Liver (tissue), 9 donors: ENCODE results near the gene FGF11. TPM values are rescaled to one million over a fixed set of nuclear protein-coding genes. Genes with fewer than 3 reads are reported as not detected.

ENCODE experiments used
- DNase-seq: peaks from one replicate; pipeline ENCODE4 v3.0.0-alpha.2; 2017; ENCODE audit warnings: low spot score
- H3K27ac ChIP-seq, 2 donors: one replicate each; pipeline ENCODE4 v1.7.0; 2013; ENCODE audit warnings: inconsistent platforms in 2 of 2, low read length in 2 of 2, control low read depth in 1 of 2, low read depth in 1 of 2, mild to moderate bottlenecking in 1 of 2
- H3K27me3 ChIP-seq, 4 donors: one replicate each; pipeline versions ENCODE4 v1.6.1 to v1.7.0; 2013; ENCODE audit warnings: low read length in 3 of 4, inconsistent platforms in 1 of 4, mild to moderate bottlenecking in 1 of 4, moderate library complexity in 1 of 4; ENCODE audit not compliant: control insufficient read depth in 4 of 4, insufficient read depth in 4 of 4
- H3K36me3 ChIP-seq, 4 donors: one replicate each; pipeline versions ENCODE4 v1.6.1 to v1.7.0; 2013; ENCODE audit warnings: low read length in 3 of 4, mild to moderate bottlenecking in 3 of 4, low read depth in 1 of 4, moderate library complexity in 1 of 4; ENCODE audit not compliant: control insufficient read depth in 4 of 4, insufficient read depth in 3 of 4
- H3K4me1 ChIP-seq, 4 donors: one replicate each; pipeline versions ENCODE4 v1.6.1 to v1.7.0; 2013; ENCODE audit warnings: low read length in 3 of 4, mild to moderate bottlenecking in 3 of 4, moderate library complexity in 1 of 4; ENCODE audit not compliant: control insufficient read depth in 4 of 4, insufficient read depth in 4 of 4
- H3K4me3 ChIP-seq, 3 donors: one replicate each; pipeline versions ENCODE4 v1.6.1 to v1.7.0; 2013; ENCODE audit warnings: low read length in 3 of 3, control low read depth in 1 of 3, low read depth in 1 of 3, mild to moderate bottlenecking in 1 of 3
- H3K9ac ChIP-seq, 2 donors: one replicate each; pipeline ENCODE4 v1.7.0; 2013; ENCODE audit warnings: low read length in 2 of 2, mild to moderate bottlenecking in 2 of 2, moderate library complexity in 2 of 2, control low read depth in 1 of 2, low read depth in 1 of 2
- H3K9me3 ChIP-seq, 4 donors: one replicate each; pipeline versions ENCODE4 v1.6.1 to v1.7.0; 2013; ENCODE audit warnings: low read length in 3 of 4; ENCODE audit not compliant: control insufficient read depth in 4 of 4
- EGR1 ChIP-seq, 2 donors: IDR thresholded peaks; 2 replicates each; pipeline ENCODE4 v1.6.1; 2016 to 2018; ENCODE audit warnings: antibody characterized with exemption in 2 of 2, low read depth in 2 of 2
- FOXA1 ChIP-seq: IDR thresholded peaks from 2 replicates; pipeline ENCODE4 v1.6.1; 2016; ENCODE audit warnings: antibody characterized with exemption
- FOXA2 ChIP-seq: IDR thresholded peaks from 2 replicates; pipeline ENCODE4 v1.6.1; 2016; ENCODE audit warnings: antibody characterized with exemption
- HNF4A ChIP-seq, 2 donors: conservative IDR thresholded peaks; 2 replicates each; pipeline ENCODE4 v1.6.1; 2016; ENCODE audit warnings: antibody characterized with exemption in 2 of 2, mild to moderate bottlenecking in 2 of 2
- HNF4G ChIP-seq: IDR thresholded peaks from 2 replicates; pipeline ENCODE4 v1.6.1; 2016; ENCODE audit warnings: antibody characterized with exemption
- JUND ChIP-seq, 2 donors: IDR thresholded peaks; 2 replicates each; pipeline ENCODE4 v1.6.1; 2016; ENCODE audit warnings: antibody characterized with exemption in 2 of 2
- RAD21 ChIP-seq, 2 donors: IDR thresholded peaks; 2 replicates each; pipeline ENCODE4 v1.6.1; 2016; ENCODE audit warnings: antibody characterized with exemption in 2 of 2, mild to moderate bottlenecking in 2 of 2
- RXRA ChIP-seq, 2 donors: IDR thresholded peaks; 2 replicates each; pipeline ENCODE4 v1.6.1; 2017 to 2018; ENCODE audit warnings: antibody characterized with exemption in 2 of 2, mild to moderate bottlenecking in 1 of 2
- SP1 ChIP-seq: IDR thresholded peaks from 2 replicates; pipeline ENCODE4 v1.6.1; 2018; ENCODE audit warnings: antibody characterized with exemption, mild to moderate bottlenecking
- TAF1 ChIP-seq: conservative IDR thresholded peaks from 2 replicates; pipeline ENCODE4 v1.6.1; 2016; ENCODE audit warnings: antibody characterized with exemption, mild to moderate bottlenecking
- YY1 ChIP-seq: IDR thresholded peaks from 2 replicates; pipeline ENCODE4 v1.6.1; 2016; ENCODE audit warnings: antibody characterized with exemption, mild to moderate bottlenecking
- WGBS: extraction: QIAGEN DNeasy Blood & Tissue Kit; methylation state at CpG from one replicate; pipeline ENCODE4 v1.1.7; 2013; 5-methylcytosine and 5-hydroxymethylcytosine counted together
- polyA plus RNA-seq, 2 donors: library from polyadenylated mRNA; stranded (reverse) in 1 of 2; unstranded in 1 of 2; fragments of 200-250 nt in 1 of 2; fragments of >200 nt in 1 of 2; fragmentation: Nextera tagmentation in 1 of 2; extraction: Ambion mirVana in 1 of 2; gene quantifications; one replicate each; pipeline versions ENCODE4 v1.2.1 to v1.2.3, GENCODE V29; 2013 to 2015
- total RNA-seq, 2 donors: library from RNA; depleted of rRNA; stranded (reverse); fragments of >200 nt; gene quantifications; one replicate each; pipeline ENCODE4 v1.2.3, GENCODE V29; 2014
- TF ChIP-seq, protein P1 (sequence below): IDR thresholded peaks from 2 replicates; pipeline ENCODE4 v1.6.1; 2016; ENCODE audit warnings: antibody characterized with exemption, mild to moderate bottlenecking
- TF ChIP-seq, protein P2 (sequence below): IDR thresholded peaks from 2 replicates; pipeline ENCODE4 v1.6.1; 2016; ENCODE audit warnings: antibody characterized with exemption
- TF ChIP-seq, protein P3 (sequence below): IDR thresholded peaks from 2 replicates; pipeline ENCODE4 v1.6.1; 2016; ENCODE audit warnings: antibody characterized with exemption
- TF ChIP-seq, protein P4 (sequence below): fragments of 150-350 bp; IDR thresholded peaks from 2 replicates; pipeline ENCODE4 v1.5.1; 2017; ENCODE audit warnings: improper control_type of control experiment, low read depth, low read length; ENCODE audit not compliant: missing input control
- TF ChIP-seq, protein P5 (sequence below): IDR thresholded peaks from 2 replicates; pipeline ENCODE4 v1.6.1; 2016; ENCODE audit warnings: antibody characterized with exemption
- donor health status: healthy.
- donor health status: healthy.
- donor health status: healthy.
- donor health status: healthy.
- donor health status: healthy.

FGF11 gene
- total and polyA plus RNA-seq, 4 donors, result 0.17 to 0.25 (median 0.20) TPM

DNA sequence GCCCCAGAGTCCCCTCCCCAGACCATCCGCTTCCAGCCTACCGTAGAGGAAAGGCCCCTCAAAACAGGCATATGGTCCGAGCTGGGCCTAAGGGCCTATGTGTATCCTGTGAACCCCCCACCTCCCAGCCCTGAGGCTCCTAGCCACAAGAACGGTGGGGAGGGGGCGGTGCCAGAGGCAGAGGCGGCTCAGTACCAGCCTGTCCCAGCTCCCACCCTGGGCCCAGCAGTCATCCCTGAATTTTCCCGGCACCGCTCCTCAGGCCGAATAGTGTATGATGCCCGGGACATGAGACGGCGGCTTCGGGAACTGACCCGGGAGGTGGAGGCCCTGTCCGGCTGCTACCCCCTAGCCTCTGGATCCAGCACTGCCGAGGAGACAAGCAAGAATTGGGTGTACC, 18.1 kb upstream of the FGF11 start:
- Histone ChIP-seq H3K4me1 (no peaks in the 10 kb centered on the region), H3K9ac (no peak overlapping the region), H3K36me3 (no peaks in the 10 kb centered on the region), H3K27me3 (no peaks in the 10 kb centered on the region), H3K4me3 (no peak overlapping the region), H3K27ac (no peak overlapping the region), H3K9me3 (no peaks in the 10 kb centered on the region)
- WGBS, result 95% methylated on average over 16 of the region's 16 CpGs
- no peak for DNase-seq
- TF ChIP-seq SP1 (no peak), FOXA1 (no peak), FOXA2 (no peak), YY1 (no peak), EGR1 (IDR thresholded peaks at IDR 0.05; ENCODE audit: low read depth in 2 of 2) (no peak), TAF1 (no peak), HNF4G (no peak), RAD21 (IDR thresholded peaks at IDR 0.05) (no peak), JUND (IDR thresholded peaks at IDR 0.05) (no peak)
- TF ChIP-seq, protein P1, sequence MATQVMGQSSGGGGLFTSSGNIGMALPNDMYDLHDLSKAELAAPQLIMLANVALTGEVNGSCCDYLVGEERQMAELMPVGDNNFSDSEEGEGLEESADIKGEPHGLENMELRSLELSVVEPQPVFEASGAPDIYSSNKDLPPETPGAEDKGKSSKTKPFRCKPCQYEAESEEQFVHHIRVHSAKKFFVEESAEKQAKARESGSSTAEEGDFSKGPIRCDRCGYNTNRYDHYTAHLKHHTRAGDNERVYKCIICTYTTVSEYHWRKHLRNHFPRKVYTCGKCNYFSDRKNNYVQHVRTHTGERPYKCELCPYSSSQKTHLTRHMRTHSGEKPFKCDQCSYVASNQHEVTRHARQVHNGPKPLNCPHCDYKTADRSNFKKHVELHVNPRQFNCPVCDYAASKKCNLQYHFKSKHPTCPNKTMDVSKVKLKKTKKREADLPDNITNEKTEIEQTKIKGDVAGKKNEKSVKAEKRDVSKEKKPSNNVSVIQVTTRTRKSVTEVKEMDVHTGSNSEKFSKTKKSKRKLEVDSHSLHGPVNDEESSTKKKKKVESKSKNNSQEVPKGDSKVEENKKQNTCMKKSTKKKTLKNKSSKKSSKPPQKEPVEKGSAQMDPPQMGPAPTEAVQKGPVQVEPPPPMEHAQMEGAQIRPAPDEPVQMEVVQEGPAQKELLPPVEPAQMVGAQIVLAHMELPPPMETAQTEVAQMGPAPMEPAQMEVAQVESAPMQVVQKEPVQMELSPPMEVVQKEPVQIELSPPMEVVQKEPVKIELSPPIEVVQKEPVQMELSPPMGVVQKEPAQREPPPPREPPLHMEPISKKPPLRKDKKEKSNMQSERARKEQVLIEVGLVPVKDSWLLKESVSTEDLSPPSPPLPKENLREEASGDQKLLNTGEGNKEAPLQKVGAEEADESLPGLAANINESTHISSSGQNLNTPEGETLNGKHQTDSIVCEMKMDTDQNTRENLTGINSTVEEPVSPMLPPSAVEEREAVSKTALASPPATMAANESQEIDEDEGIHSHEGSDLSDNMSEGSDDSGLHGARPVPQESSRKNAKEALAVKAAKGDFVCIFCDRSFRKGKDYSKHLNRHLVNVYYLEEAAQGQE, result no peak
- TF ChIP-seq, protein P2, sequence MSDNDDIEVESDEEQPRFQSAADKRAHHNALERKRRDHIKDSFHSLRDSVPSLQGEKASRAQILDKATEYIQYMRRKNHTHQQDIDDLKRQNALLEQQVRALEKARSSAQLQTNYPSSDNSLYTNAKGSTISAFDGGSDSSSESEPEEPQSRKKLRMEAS, result no peak
- TF ChIP-seq, protein P3, sequence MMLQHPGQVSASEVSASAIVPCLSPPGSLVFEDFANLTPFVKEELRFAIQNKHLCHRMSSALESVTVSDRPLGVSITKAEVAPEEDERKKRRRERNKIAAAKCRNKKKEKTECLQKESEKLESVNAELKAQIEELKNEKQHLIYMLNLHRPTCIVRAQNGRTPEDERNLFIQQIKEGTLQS, result no peak

DNA sequence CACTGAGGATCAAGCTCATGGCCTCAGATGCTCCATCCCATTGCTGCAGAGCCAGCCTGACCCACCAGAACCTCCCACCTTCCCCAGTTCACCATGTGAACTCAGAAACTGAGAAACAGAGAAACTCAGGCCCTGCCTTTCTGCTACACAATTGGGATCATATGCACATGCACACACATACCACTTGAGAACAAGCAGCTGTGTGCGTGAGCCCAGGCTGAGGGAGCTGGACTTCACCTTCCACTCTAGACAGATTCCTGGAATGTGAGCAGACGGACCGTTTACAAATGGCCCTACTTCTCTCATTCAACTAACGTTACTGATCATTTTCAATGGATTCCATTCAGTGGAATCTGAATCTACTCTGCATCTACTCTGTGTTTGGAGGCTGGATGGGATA, 15.6 kb upstream of the FGF11 start:
- Histone ChIP-seq H3K27me3 (no peaks in the 10 kb centered on the region), H3K4me3 (no peak overlapping the region), H3K9me3 (no peaks in the 10 kb centered on the region), H3K36me3 (no peaks in the 10 kb centered on the region), H3K27ac (no peak overlapping the region), H3K4me1 (no peaks in the 10 kb centered on the region), H3K9ac (no peak overlapping the region)
- TF ChIP-seq EGR1 (IDR thresholded peaks at IDR 0.05; ENCODE audit: low read depth in 2 of 2) (no peak), FOXA2 (no peak), HNF4A (conservative IDR thresholded peaks at IDR 0.05) (no peak)
- DNase-seq, result no peak
- 82% methylated on average over 4 of the region's 4 CpGs for WGBS

DNA sequence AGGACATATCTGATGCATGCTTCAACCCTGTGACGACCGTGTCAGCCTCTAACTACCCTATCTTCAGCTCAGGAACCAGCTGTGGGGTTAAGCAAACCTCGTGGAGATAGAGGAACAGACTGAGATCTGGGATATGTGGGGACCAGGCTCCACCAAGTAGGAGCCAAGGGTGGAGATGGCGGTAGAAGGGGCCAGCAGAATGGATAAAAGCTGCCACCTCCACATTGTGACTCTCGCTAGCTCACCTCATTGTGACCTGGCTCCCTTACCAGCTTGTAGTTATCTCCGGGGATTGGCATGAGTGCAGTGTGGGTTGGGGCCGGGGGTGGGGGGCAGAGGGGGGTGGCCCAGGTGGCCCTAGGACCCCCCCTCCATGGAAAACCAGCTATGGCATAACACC, 14.0 kb upstream of the FGF11 start, which contains the start of gene SPEM2:
Gene SPEM2 (plus strand): TSS at position 301 of the 400 bp plus-strand sequence. CDS start 73 bp downstream, at position 374.
- no peak for DNase-seq
- no peaks in the 10 kb centered on the region for H3K27me3 ChIP-seq
- no peaks in the 10 kb centered on the region for H3K36me3 ChIP-seq
- H3K9me3 ChIP-seq, result no peaks in the 10 kb centered on the region
- 85% methylated on average over 7 of the region's 7 CpGs for whole genome bisulfite sequencing
- no peak within 1 kb of the TSS for H3K27ac ChIP-seq
- H3K4me3 ChIP-seq, result no peak within 1 kb of the TSS
- H3K4me1 ChIP-seq, result no peaks in the 10 kb centered on the region
- TF ChIP-seq SP1 (no peak), HNF4A (conservative IDR thresholded peaks at IDR 0.05) (no peak), FOXA1 (no peak), EGR1 (IDR thresholded peaks at IDR 0.05; ENCODE audit: low read depth in 2 of 2) (no peak), HNF4G (no peak), RAD21 (IDR thresholded peaks at IDR 0.05) (no peak), FOXA2 (no peak), JUND (IDR thresholded peaks at IDR 0.05) (no peak), TAF1 (no peak), RXRA (IDR thresholded peaks at IDR 0.05) (no peak), YY1 (no peak)
- TF ChIP-seq, protein P3, result no peak
- TF ChIP-seq, protein P4, sequence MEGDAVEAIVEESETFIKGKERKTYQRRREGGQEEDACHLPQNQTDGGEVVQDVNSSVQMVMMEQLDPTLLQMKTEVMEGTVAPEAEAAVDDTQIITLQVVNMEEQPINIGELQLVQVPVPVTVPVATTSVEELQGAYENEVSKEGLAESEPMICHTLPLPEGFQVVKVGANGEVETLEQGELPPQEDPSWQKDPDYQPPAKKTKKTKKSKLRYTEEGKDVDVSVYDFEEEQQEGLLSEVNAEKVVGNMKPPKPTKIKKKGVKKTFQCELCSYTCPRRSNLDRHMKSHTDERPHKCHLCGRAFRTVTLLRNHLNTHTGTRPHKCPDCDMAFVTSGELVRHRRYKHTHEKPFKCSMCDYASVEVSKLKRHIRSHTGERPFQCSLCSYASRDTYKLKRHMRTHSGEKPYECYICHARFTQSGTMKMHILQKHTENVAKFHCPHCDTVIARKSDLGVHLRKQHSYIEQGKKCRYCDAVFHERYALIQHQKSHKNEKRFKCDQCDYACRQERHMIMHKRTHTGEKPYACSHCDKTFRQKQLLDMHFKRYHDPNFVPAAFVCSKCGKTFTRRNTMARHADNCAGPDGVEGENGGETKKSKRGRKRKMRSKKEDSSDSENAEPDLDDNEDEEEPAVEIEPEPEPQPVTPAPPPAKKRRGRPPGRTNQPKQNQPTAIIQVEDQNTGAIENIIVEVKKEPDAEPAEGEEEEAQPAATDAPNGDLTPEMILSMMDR, result no peak
- TF ChIP-seq, protein P5, sequence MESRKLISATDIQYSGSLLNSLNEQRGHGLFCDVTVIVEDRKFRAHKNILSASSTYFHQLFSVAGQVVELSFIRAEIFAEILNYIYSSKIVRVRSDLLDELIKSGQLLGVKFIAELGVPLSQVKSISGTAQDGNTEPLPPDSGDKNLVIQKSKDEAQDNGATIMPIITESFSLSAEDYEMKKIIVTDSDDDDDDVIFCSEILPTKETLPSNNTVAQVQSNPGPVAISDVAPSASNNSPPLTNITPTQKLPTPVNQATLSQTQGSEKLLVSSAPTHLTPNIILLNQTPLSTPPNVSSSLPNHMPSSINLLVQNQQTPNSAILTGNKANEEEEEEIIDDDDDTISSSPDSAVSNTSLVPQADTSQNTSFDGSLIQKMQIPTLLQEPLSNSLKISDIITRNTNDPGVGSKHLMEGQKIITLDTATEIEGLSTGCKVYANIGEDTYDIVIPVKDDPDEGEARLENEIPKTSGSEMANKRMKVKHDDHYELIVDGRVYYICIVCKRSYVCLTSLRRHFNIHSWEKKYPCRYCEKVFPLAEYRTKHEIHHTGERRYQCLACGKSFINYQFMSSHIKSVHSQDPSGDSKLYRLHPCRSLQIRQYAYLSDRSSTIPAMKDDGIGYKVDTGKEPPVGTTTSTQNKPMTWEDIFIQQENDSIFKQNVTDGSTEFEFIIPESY, result no peak
- TF ChIP-seq, protein P2, result no peak
- H3K9ac ChIP-seq, result no peak within 1 kb of the TSS
